Measurements from ENCODE around the gene BNC2.

GRCh38 chr9:16771356-16771755, 99.1 kb downstream of the BNC2 start:
- TF ChIP-seq EZH2phosphoT487 (IDR thresholded peaks at IDR 0.05; ENCODE audit: borderline replicate concordance), result no peak
- TF ChIP-seq CTCF (conservative IDR thresholded peaks at IDR 0.05; ENCODE audit: low read length), result no peak

Data from Loucy (cell line).